ENCODE results near the gene ZNF655.
A peak's percentile ranks its signal among the peaks of the same experiment; 100 is the strongest.
"Not testable (repeated sequence)": the region's sequence is repeated elsewhere in the genome, so short reads cannot be mapped to it uniquely, and the experiment has no call there.

ZNF655 gene

DNA sequence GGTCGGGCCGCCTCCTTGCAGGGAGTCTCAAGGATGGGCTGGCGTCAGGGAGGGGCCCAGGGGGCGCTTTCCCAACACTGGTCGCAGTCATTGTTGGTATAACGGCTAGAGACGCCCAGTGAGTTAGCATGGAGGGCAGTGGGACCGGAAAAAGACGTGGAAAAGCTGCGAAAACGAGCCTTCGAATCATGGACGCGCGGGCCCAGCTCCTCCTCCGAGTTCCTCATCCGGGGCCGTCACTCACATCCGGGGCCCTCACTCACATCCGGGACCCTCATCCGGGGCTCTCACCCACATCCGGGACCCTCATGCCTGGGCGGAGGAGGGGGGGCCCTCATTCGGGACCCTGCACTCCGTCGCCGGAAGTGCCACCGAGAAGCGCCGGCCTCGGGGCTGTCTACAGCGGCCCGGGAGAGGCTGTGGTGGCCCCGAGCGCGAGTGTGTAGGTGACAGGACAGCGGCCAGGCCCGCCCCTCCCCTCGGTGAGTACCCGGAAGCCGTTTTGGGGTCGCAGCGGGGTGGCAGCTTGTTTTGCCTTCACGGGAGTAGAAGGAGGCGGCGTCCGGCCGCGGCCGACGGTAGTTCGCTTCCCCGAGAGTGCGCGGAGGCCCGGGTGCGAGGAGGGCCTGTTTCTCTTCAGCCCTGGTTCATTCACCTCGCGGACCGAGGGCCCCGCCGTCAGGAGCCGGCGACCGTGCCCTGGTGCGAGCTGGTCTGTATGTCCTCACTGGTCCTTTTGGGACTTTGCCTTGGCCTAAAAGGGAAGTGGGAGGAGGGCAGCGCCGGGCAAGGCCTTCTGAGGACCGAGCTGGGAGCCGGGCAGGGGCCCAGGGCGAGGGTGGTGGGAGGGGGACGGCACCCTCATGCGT, at the start of gene ZNF655:
TSS of gene ZNF655 (plus strand) at position 337 of the 869 bp plus-strand sequence. CDS start 1,918 bp downstream, outside the sequence.
- peak; percentile 71 to 76 for DNase-seq

GRCh38 chr7:99514050-99514449, 44.4 kb upstream of the ZNF655 start:
- no peak for DNase-seq

GRCh38 chr7:99521399-99521798, 37.0 kb upstream of the ZNF655 start:
- DNase-seq, result no peak

DNA sequence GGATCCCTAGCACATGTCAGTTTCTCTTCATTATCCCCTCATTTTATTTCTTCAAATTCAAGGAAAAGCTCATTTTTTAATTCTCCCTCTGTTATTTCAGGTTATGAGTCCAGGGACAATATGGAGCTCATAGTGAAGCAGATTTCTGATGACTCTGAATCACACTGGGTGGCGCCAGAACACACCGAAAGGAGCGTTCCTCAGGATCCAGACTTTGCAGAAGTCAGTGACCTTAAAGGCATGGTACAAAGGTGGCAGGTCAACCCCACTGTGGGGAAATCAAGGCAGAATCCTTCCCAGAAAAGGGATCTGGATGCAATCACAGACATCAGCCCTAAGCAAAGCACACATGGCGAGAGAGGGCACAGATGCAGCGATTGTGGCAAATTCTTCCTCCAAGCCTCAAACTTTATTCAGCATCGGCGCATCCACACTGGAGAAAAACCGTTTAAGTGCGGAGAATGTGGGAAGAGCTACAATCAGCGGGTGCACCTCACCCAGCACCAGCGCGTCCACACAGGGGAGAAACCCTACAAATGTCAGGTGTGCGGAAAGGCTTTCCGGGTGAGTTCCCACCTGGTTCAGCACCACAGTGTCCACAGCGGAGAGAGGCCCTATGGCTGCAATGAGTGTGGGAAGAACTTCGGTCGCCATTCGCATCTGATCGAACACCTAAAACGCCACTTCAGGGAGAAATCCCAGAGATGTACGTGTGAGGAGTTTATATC, 32.6 kb upstream of the ZNF655 start:
- no peak for DNase-seq

- no peak for DNase-seq
Measured at GRCh38 chr7:99531354-99531765, 27.1 kb upstream of the ZNF655 start.

DNA sequence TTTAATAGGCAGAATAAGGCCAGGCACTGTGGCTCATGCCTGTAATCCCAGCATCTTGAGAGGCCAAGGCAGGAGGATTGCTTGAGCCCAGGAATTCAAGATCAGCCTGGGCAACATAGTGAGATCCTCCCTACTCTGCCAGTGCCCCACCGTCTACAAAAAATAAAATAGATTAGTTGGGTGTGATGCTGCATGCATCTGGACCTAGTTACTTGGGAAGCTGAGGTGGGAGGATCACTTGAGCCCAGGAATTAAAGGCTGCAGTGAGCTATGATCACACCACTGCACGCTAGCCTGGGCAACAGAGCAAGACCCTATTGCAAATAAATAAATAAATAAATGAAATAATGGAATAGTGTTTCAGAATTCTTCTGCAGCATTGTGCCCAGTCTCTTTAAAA, 22.8 kb upstream of the ZNF655 start:
- DNase-seq, result no peak

DNA sequence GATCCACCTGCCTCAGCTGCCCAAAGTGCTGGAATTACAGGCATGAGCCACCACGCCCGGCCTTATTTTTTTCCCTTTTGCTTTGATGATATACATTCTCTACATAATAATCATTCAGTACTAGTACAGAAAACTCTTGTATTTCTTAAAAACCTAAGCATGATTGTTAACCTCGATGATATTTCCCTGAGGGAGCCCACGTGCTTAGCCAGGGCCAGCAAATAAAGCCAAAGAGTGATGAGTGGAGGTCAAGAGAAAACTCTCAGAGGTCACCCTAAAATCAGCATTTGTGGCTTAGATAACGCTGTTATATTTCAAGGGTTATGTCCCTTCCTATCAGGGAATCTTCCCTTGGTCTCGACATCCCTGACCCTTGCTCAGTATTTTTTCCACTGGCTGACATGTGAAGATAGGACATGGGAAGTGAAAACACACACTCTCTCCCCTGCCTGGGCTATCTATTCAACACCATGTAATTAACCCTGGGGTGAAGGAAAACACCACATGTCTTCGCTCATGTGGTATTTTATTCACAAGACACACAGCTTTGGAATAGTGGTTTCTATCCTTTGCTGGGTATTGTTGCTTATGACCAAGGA, 19.1 kb upstream of the ZNF655 start:
- DNase-seq, result no peak

- no peak for DNase-seq
Measured at GRCh38 chr7:99540542-99540941, 17.9 kb upstream of the ZNF655 start.

DNA sequence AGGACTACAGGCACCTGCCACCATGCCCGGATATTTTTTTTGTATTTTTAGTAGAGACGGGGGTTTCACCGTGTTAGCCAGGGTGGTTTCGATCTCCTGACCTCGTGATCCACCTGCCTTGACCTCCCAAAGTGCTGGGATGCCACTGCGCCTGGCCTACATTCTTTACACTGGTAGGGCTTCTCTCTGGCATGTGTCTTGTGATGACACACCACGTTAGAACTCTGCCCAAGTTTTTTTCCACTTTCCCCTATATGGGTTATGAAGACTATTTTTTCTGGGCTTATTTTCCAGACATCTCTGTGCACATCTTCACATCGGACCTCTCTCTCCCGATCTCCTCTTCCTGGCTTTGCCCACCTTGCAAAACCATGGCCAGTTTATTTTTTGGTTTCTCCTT, 17.2 kb upstream of the ZNF655 start:
- no peak for DNase-seq

DNA sequence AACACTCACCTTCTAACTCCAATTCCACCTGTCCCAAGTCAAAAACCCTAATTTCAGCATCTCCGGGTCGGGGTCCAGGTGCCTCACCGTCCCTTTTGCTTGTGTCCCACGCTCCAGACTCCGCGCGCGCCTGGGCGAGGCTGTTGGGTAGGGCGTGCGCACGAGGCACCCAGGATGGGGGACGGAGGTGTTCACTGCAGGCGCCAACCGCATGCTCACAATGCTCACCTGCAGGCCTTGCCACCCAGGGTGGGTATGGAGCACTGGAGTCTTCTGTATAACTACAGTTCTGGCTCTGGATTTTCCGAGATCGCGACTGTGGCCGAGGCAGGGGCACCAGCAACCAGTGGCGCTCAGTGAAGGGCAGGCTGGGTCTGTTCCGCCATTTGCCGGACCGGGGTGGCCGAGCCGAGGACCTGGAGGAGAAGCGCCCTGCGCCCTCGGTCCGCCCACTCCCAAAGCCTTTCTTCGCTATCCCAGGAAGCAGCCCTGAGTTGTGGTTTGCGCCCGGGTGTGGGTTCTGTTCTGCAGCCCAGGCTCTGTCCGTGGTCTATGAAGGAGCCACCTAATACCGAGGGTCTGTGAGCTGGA, 15.3 kb upstream of the ZNF655 start:
- no peak for DNase-seq

- no peak for DNase-seq
Measured at GRCh38 chr7:99543916-99544315, 14.5 kb upstream of the ZNF655 start.

DNA sequence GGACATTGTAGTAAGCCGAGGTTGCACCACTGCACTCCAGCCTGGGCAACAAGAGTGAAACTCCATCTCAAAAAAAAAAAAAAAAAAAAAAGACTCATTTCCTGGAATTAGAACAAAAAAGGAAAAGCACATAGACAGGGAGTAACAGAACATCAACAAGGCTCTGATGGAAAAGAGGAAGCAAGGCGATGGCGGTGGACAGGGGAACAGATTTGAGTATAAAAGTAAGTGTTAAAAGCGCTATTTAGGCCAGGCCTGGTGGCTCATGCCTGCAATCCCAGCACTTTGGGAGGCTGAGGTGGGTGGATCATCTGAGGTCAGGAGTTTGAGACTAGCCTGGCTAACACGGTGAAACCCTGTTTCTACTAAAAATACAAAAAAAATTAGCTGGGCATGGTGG, 13.1 kb upstream of the ZNF655 start:
- DNase-seq, result not testable (repeated sequence)

GRCh38 chr7:99549545-99549944, 8.9 kb upstream of the ZNF655 start:
- not testable (repeated sequence) for DNase-seq

DNA sequence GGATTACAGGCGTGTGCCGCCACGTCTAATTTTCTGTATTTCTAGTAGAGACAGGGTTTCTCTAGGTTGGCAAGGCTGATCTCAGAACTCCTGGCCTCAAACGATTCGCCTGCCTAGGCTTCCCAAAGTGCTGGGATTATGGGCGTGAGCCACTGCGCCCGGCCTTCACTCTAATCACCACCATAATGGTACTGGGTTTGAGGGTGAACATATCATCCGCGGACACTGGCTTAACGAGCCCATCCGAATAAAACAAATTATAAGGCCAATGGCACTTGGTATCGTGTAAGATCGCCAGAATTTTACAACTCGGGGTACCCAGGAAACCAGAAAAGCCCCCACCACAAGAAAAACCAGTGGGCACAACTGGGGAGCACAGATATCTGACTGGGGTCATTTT, 7.1 kb upstream of the ZNF655 start:
- DNase-seq, result no peak

DNA sequence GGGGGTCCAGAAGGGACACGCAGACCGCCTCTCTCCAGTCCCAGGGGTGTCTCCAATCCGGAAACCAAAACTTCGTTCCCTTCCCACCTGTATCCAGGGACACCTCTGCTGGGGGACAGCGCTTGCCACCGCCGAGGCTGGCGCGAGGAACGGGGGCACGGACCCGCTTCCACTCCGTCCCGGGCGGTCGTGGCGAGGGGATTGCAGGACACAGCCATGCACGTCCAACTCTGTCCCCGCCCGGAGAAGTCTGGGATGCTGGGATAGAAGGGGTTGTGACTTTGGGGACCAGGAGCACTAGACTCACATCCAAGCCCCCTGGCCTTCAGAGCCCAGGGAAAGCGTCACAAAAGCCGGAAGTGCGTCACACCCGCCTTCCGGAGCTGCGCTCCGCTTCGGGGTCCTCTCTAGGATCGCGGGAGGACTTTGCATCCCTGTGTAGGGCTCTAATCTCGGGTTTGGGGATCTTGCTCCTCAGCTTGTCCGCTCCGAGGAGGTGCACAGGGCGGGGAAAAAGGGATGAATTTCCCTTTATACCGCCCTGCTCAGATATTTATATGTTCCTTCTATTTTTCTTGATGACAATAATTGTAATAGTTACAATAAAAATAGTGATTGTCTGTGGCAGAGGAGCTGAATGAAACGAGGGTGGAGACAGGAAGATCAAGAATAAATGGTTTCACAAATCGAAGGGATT, 6.5 kb upstream of the ZNF655 start, which contains the start of gene FAM200A:
TSS of gene FAM200A (minus strand) at position 348 of the 697 bp plus-strand sequence. CDS start 3,707 bp downstream, outside the sequence.
- DNase-seq, result peak; percentile 73

DNA sequence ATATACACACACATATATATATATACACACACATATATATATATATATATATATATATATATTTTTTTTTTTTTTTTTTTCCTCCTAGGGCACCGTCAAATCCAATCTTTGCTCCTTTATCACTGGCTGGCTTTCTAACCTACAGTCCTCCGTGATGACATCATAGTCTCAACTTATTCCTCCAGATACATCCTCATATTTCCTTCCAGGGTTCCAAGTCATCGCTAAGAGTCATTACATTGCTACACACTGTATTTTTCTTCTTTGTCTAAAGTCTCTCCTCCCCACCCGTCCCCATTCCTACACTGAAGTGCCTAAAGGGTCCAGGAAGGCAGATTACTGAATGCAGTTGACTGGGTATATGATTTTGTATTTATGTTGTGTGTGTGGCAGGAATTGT, 5.4 kb upstream of the ZNF655 start:
- no peak for DNase-seq

DNA sequence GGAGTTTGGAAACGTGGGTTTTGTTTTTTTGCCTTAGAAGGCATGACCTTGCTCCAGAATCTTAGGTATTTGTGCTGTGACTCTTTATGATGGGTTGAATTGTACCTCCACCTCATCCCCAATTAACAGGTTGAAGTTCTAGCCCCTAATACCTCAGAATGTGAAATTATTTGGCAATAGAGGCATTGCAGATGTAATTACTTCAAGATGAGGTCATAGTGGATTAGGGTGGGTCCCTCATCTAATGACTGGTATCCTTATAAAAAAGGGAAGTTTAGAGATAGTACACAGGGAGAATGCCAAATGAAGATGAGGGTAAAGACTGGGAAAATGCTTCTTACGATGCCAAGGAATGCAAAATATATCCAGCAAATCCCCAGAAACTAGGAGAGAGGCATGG, 3.5 kb upstream of the ZNF655 start:
- DNase-seq, result no peak

DNA sequence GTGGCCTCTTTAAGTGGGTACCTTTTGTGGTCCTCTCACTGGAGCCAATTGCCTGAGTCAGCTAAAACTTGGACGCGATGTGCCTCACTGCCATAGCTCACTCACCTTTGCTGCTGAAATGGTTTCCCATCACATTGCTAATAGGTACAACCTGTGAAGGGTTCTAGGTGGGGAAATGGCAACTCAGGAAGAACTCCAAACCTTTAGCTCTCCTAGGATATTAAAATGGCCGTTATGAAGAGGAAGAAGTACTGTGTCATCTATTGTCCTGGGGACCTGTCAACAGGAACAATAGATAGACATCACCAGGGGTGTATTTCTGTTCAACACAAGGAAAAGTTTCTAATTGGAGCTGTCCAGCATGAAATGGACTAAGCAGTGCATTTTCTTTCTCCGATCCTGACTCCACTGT, 1.2 kb upstream of the ZNF655 start:
- no peak for DNase-seq

- DNase-seq, result no peak
Measured at GRCh38 chr7:99557940-99558305, 519 bp upstream of the ZNF655 start.

DNA sequence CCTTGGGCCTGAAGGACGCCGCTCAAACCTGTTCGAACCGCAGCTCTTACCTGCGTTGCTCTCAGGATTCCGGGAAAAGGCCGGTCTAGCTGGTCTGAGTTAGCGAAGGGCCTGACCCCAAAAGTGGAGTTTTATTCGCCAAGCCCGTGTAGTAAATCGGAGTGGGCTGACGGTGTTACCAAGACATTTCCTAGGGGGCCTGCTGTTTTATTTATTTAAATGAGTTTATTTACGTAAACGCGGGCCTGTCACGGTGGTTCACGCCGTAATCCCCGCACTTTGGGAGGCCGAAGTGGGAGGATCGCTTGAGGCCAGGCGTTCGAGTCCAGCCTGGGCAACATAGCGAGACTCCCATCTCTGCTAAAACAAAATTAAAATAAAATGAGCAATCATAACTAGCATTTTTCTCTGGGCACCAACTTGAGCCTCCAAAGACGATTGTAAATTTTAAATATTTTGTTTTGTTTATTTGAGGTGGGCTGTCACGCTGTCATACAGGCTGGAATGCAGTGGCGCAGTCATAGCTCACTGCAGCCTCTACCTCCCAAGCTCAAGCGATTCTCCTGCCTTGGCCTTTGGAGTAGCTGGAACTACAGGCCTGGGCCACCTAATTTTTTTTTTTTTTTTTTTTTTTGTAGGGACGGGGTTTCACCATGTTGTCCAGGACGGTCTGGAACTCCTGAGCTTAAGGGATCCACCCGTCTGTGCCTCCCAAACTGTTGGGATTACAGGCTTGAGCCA, 903 bp downstream of the ZNF655 start:
- DNase-seq, result peak in 1 of 2 donors; percentile 9

DNA sequence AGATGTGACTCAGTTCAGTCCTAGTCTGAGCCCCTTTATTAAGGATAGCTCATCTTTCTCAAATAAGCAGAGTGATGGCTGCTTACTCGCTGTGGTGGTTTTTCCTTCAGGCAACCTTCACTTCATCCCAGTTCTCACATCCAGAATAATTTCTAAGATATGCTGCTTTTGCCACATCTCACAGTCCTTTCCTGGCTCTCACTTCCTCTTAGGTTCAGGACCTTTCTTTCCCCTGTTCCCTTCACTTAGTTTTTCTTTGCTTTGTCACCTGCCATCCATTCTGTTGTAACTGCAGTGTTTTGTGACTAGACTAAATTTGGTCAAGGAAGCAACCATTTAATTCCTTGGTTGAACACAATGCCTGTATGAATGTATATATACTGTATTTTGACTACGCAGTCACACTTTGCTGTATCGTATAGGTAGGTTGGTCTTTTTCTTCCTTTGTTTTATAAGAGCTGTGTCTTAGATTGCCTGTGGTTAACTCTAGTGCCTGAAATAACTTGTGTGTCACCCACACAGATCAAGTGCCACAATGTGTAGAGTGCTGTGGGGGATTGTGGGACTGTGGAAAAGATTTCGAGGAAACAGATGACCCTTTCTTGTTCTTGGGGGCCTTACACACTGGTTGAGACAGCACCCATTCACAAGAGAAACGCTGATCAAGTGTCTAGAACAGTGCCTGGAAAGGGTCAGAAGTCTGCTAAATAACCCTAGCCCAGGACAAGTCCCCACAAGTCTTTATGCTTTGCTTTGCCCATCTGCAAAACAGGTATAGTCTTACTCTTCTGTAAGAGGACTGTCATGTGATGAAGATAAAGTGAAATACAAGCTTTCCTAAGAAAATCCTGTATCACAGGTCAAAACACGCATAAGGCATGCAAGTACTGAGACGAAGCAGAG, 2.6 kb downstream of the ZNF655 start:
- DNase-seq, result no peak
